ENCODE measurements around the gene C11orf86.
A peak's percentile ranks its signal among the peaks of the same experiment; 100 is the strongest.
"Not testable (repeated sequence)": the region's sequence is repeated elsewhere in the genome, so short reads cannot be mapped to it uniquely, and the experiment has no call there.

Gene C11orf86

GRCh38 chr11:66992041-66992440 lies 16.9 kb downstream of the C11orf86 start:
- DNase-seq (ENCODE audit: low spot score): no peak

- peak; percentile 87 for DNase-seq (ENCODE audit: low spot score)
These were observed 21.6 kb downstream of the C11orf86 start for GRCh38 chr11:66996609-66997273.

GRCh38 chr11:66999555-66999954 lies 24.5 kb downstream of the C11orf86 start:
- DNase-seq (ENCODE audit: low spot score): no peak

- DNase-seq (ENCODE audit: low spot score): no peak
These were observed 26.2 kb downstream of the C11orf86 start for GRCh38 chr11:67001332-67001731.

- no peak for DNase-seq (ENCODE audit: low spot score)
These were observed 27.3 kb downstream of the C11orf86 start for GRCh38 chr11:67002297-67002913.

GRCh38 chr11:67002921-67003411 lies 27.9 kb downstream of the C11orf86 start:
- no peak for DNase-seq (ENCODE audit: low spot score)

- DNase-seq (ENCODE audit: low spot score): not testable (repeated sequence)
These were observed 30.1 kb downstream of the C11orf86 start for GRCh38 chr11:67005200-67005599.

GRCh38 chr11:67006029-67006884 lies 31.2 kb downstream of the C11orf86 start:
- DNase-seq (ENCODE audit: low spot score): peak; percentile 52

- no peak for DNase-seq (ENCODE audit: low spot score)
These were observed 32.0 kb downstream of the C11orf86 start for GRCh38 chr11:67007126-67007525.

- no peak for DNase-seq (ENCODE audit: low spot score)
These were observed 35.3 kb downstream of the C11orf86 start for GRCh38 chr11:67010296-67010905.

- no peak for DNase-seq (ENCODE audit: low spot score)
These were observed 38.5 kb downstream of the C11orf86 start for GRCh38 chr11:67013511-67014045.

- DNase-seq (ENCODE audit: low spot score): no peak
These were observed 39.2 kb downstream of the C11orf86 start for GRCh38 chr11:67014343-67014742.

- no peak for DNase-seq (ENCODE audit: low spot score)
These were observed 39.9 kb downstream of the C11orf86 start for GRCh38 chr11:67015048-67015447.

GRCh38 chr11:67016550-67016949 lies 41.4 kb downstream of the C11orf86 start:
- no peak for DNase-seq (ENCODE audit: low spot score)

GRCh38 chr11:67020949-67021348 lies 45.8 kb downstream of the C11orf86 start:
- no peak for DNase-seq (ENCODE audit: low spot score)

- DNase-seq (ENCODE audit: low spot score): peak; percentile 37
These were observed 47.3 kb downstream of the C11orf86 start for GRCh38 chr11:67022341-67022933.

GRCh38 chr11:67022961-67023956 lies 48.2 kb downstream of the C11orf86 start, which contains the start of gene SYT12:
Gene SYT12 (plus strand): TSS chr11:67023134. CDS start chr11:67030145, 7,011 bp downstream.
- DNase-seq (ENCODE audit: low spot score): peak; percentile 37

- no peak for DNase-seq (ENCODE audit: low spot score)
These were observed 48.9 kb downstream of the C11orf86 start for GRCh38 chr11:67023957-67024353.

GRCh38 chr11:67024410-67024809 lies 49.3 kb downstream of the C11orf86 start:
- DNase-seq (ENCODE audit: low spot score): no peak

- no peak for DNase-seq (ENCODE audit: low spot score)
These were observed 49.9 kb downstream of the C11orf86 start for GRCh38 chr11:67024966-67025365.
